Measurements from ENCODE around the gene CLDN5. TPM values are rescaled to one million over a fixed set of nuclear protein-coding genes. Genes with fewer than 3 reads are reported as not detected.

Gene CLDN5
- total RNA-seq, 1 experiment from 2014 or later = 0.47 TPM

DNA sequence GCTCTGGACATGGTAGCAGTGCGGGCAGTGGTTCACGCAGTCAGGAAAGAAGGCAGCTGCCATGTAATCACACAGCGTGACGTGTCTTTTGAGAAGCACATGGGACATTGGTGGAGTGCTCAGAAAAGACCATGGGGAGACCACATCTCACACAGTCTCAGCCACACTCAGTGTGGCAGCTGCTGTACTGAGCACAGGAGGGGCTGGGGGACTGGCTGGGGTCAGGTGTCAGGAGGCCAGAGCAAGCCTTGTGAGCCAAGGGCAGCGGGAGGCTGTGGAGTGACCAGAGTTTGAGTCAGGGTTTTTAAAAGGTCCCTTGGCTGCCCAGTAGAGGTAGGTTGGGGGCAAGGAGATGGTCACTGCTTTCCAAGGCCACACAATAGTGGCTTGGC, 18.5 kb downstream of the CLDN5 start:
- Histone ChIP-seq H2AFZ (ENCODE audit: low read length) (no peak overlapping the region), H3K9me2 (replicated peaks; ENCODE audit: low read length) (no peaks in the 10 kb centered on the region), H3K36me3 (ENCODE audit: low read depth, low read length) (no peaks in the 10 kb centered on the region), H3K9me3 (ENCODE audit: low read length) (no peaks in the 10 kb centered on the region), H3F3A (ENCODE audit: low read length, unreplicated experiment) (no peaks in the 10 kb centered on the region), H3K27me3 (ENCODE audit: low read length) (no peaks in the 10 kb centered on the region), H3K4me3 (ENCODE audit: low read length) (no peak overlapping the region), H4K20me1 (ENCODE audit: low read length) (no peaks in the 10 kb centered on the region), H3K4me2 (ENCODE audit: low read length) (no peak overlapping the region), H3K9ac (ENCODE audit: low read length) (no peak overlapping the region), H3K4me1 (ENCODE audit: insufficient read depth, low read length) (no peaks in the 10 kb centered on the region), H3K79me2 (ENCODE audit: low read length) (no peaks in the 10 kb centered on the region), H3K27ac (ENCODE audit: low read length) (no peak overlapping the region)
- DNase-seq = no peak
- ChIA-PET POLR2A (ENCODE audit: unreplicated experiment) (no interaction called here), CTCF (no interaction called here)
- intact Hi-C loops (cut with micrococcal nuclease) = no loop called here
- TF ChIP-seq EZH2 (IDR thresholded peaks at IDR 0.05; ENCODE audit: low read length, unreplicated experiment) = no peak
- TF ChIP-seq EZH2phosphoT487 (IDR thresholded peaks at IDR 0.05; ENCODE audit: borderline replicate concordance, low read length) = no peak
- TF ChIP-seq, protein P1, sequence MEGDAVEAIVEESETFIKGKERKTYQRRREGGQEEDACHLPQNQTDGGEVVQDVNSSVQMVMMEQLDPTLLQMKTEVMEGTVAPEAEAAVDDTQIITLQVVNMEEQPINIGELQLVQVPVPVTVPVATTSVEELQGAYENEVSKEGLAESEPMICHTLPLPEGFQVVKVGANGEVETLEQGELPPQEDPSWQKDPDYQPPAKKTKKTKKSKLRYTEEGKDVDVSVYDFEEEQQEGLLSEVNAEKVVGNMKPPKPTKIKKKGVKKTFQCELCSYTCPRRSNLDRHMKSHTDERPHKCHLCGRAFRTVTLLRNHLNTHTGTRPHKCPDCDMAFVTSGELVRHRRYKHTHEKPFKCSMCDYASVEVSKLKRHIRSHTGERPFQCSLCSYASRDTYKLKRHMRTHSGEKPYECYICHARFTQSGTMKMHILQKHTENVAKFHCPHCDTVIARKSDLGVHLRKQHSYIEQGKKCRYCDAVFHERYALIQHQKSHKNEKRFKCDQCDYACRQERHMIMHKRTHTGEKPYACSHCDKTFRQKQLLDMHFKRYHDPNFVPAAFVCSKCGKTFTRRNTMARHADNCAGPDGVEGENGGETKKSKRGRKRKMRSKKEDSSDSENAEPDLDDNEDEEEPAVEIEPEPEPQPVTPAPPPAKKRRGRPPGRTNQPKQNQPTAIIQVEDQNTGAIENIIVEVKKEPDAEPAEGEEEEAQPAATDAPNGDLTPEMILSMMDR (conservative IDR thresholded peaks at IDR 0.05; ENCODE audit: low read depth, low read length) = no peak
- BruUV-seq (replicated peaks) = no TSS peak
- ATAC-seq = no peak

DNA sequence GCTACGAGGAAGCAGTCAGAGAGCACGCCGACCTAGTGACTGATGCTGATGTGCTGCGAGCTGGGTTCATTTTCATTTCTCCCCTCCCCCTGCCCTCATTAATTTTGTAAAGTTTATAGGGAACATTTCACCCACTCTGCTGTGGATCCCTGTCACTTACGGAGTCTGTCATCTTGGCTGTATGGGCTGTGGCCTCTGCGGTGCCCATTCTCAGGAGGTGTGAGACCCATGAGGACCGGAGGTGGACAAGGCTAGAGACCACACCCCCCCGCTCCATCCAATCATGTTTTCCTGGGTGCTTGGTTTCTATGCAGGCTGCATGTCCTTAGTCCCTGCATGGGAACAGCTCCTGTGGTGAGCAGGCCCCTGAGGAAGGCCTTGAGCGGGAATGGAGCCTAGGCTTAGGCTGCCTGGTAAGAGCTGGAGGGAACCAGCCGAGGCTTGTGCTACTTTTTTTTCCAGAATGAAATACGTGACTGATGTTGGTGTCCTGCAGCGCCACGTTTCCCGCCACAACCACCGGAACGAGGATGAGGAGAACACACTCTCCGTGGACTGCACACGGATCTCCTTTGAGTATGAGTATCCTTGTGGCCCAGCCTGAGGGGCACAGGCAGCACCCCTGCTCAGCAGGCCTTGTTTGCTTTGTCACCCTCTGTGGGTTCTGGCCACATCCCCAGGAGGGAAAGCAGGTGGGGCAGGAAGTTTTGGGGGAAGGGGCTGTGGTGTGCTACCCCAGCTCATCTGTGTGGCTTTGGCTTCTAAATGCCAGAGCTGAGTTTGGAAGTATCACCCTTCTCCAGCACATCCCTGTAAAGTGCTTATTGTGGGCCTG, 19.1 kb downstream of the CLDN5 start:
- CTCF ChIA-PET = no interaction called here
- Histone ChIP-seq H3K9me3 (ENCODE audit: low read length) (no peaks in the 10 kb centered on the region), H3K4me3 (ENCODE audit: low read length) (no peak overlapping the region), H3K27me3 (ENCODE audit: low read length) (no peaks in the 10 kb centered on the region), H3F3A (ENCODE audit: low read length, unreplicated experiment) (no peaks in the 10 kb centered on the region), H3K9me2 (replicated peaks; ENCODE audit: low read length) (no peaks in the 10 kb centered on the region), H3K79me2 (ENCODE audit: low read length) (no peaks in the 10 kb centered on the region), H3K9ac (ENCODE audit: low read length) (no peak overlapping the region), H4K20me1 (ENCODE audit: low read length) (no peaks in the 10 kb centered on the region), H3K4me1 (ENCODE audit: insufficient read depth, low read length) (no peaks in the 10 kb centered on the region), H3K4me2 (ENCODE audit: low read length) (no peak overlapping the region), H3K27ac (ENCODE audit: low read length) (no peak overlapping the region), H3K36me3 (ENCODE audit: low read depth, low read length) (no peaks in the 10 kb centered on the region), H2AFZ (ENCODE audit: low read length) (no peak overlapping the region)
- ATAC-seq (no peak), DNase-seq (no peak)
- POLR2A ChIA-PET (ENCODE audit: unreplicated experiment) = no interaction called here
- no TSS peak for BruUV-seq (replicated peaks)
- TF ChIP-seq, protein P1 (conservative IDR thresholded peaks at IDR 0.05; ENCODE audit: low read depth, low read length) = no peak
- TF ChIP-seq EZH2phosphoT487 (IDR thresholded peaks at IDR 0.05; ENCODE audit: borderline replicate concordance, low read length) = no peak
- TF ChIP-seq EZH2 (IDR thresholded peaks at IDR 0.05; ENCODE audit: low read length, unreplicated experiment) = no peak
- intact Hi-C loops (cut with micrococcal nuclease) = no loop called here

DNA sequence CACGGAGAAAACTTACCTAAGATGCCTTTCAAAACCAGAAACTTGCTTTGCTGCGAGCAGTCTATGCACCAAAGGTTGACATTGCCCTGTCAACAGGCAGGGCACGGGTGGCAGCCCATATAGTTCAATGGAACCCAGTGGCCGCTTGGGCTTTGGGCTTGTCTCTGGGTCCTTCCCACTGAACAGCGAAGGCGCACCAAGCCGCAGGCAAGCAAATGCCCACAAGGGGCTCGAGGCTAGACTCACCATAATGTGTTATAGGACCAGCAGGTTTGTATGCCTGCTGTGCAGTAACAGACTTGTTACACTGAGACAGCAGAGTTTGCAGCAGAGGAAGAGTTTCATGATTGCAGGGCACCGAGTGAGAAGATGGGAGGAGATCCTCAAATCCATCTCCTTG, 20.3 kb downstream of the CLDN5 start:
- Histone ChIP-seq H3K4me2 (ENCODE audit: low read length) (no peak overlapping the region), H2AFZ (ENCODE audit: low read length) (no peak overlapping the region), H3K4me3 (ENCODE audit: low read length) (no peak overlapping the region), H3K79me2 (ENCODE audit: low read length) (no peaks in the 10 kb centered on the region), H3K4me1 (ENCODE audit: insufficient read depth, low read length) (no peaks in the 10 kb centered on the region), H3K9me3 (ENCODE audit: low read length) (no peaks in the 10 kb centered on the region), H3K27me3 (ENCODE audit: low read length) (no peaks in the 10 kb centered on the region), H3K36me3 (ENCODE audit: low read depth, low read length) (no peaks in the 10 kb centered on the region; the same call in 1 of the 2 replicates), H4K20me1 (ENCODE audit: low read length) (no peaks in the 10 kb centered on the region), H3K9ac (ENCODE audit: low read length) (no peak overlapping the region), H3K27ac (ENCODE audit: low read length) (no peak overlapping the region), H3F3A (ENCODE audit: low read length, unreplicated experiment) (no peaks in the 10 kb centered on the region), H3K9me2 (replicated peaks; ENCODE audit: low read length) (no peaks in the 10 kb centered on the region)
- no TSS peak for BruUV-seq (replicated peaks)
- DNase-seq = no peak
- intact Hi-C loops (cut with micrococcal nuclease) = no loop called here
- POLR2A ChIA-PET (ENCODE audit: unreplicated experiment) = no interaction called here
- ATAC-seq = no peak
- no peak for TF ChIP-seq EZH2phosphoT487 (IDR thresholded peaks at IDR 0.05; ENCODE audit: borderline replicate concordance, low read length)
- TF ChIP-seq EZH2 (IDR thresholded peaks at IDR 0.05; ENCODE audit: low read length, unreplicated experiment) = no peak
- TF ChIP-seq, protein P1 (conservative IDR thresholded peaks at IDR 0.05; ENCODE audit: low read depth, low read length) = no peak
- CTCF ChIA-PET = no interaction called here

All from PC-3 (cell line).